ENCODE results near the gene AGMO. TPM values are rescaled to one million over a fixed set of nuclear protein-coding genes. Genes with fewer than 3 reads are reported as not detected.

The AGMO gene
- polyA plus RNA-seq, 3 donors: not detected

- H3K36me3 ChIP-seq (replicated peaks in 1 of 2; ENCODE audit: control insufficient read depth in 1 of 2, insufficient read depth in 2 of 2, low read length in 2 of 2): no peaks in the 10 kb centered on the region
- H3K9me3 Mint-ChIP-seq: peaks cover 0 to 10% (median 3%) of the 10 kb centered on the region in 7 donors
- H3K9me3 ChIP-seq (replicated peaks in 1 of 2; ENCODE audit: control insufficient read depth in 1 of 2, insufficient read depth in 1 of 2, low read length in 2 of 2): no peaks in the 10 kb centered on the region
- no peak overlapping the region for H3K9ac ChIP-seq (ENCODE audit: insufficient read depth, low read length, poor library complexity, severe bottlenecking)
- intact Hi-C loops (cut with micrococcal nuclease): no loop called here
- no peaks in the 10 kb centered on the region for H4K20me1 ChIP-seq (ENCODE audit: insufficient read depth, low read length)
- H3K27me3 Mint-ChIP-seq (ENCODE audit: low read depth in 3 of 3): no peaks in the 10 kb centered on the region
- no peak overlapping the region for H3K27ac Mint-ChIP-seq
- DNase-seq: no peak
- H3K4me1 ChIP-seq (ENCODE audit: control insufficient read depth in 1 of 2, insufficient read depth in 2 of 2, low read length in 2 of 2): no peaks in the 10 kb centered on the region
- H2AFZ ChIP-seq (ENCODE audit: insufficient read depth, low read depth, low read length, poor library complexity, severe bottlenecking): no peak overlapping the region
- H3K27me3 ChIP-seq (ENCODE audit: control insufficient read depth in 2 of 2, insufficient read depth in 2 of 2, low read length in 2 of 2): no peaks in the 10 kb centered on the region
- H3K27ac ChIP-seq (ENCODE audit: low read depth in 1 of 2, low read length in 2 of 2): no peak overlapping the region
- no CpG with 5 or more reads among the region's 2 CpGs for WGBS (ENCODE audit: insufficient coverage)
- no peak overlapping the region for H3K4me2 ChIP-seq (replicated peaks; ENCODE audit: extremely low read depth, low read length, poor library complexity, severe bottlenecking)
- H3K4me1 Mint-ChIP-seq: no peaks in the 10 kb centered on the region
- TF ChIP-seq, protein P1, sequence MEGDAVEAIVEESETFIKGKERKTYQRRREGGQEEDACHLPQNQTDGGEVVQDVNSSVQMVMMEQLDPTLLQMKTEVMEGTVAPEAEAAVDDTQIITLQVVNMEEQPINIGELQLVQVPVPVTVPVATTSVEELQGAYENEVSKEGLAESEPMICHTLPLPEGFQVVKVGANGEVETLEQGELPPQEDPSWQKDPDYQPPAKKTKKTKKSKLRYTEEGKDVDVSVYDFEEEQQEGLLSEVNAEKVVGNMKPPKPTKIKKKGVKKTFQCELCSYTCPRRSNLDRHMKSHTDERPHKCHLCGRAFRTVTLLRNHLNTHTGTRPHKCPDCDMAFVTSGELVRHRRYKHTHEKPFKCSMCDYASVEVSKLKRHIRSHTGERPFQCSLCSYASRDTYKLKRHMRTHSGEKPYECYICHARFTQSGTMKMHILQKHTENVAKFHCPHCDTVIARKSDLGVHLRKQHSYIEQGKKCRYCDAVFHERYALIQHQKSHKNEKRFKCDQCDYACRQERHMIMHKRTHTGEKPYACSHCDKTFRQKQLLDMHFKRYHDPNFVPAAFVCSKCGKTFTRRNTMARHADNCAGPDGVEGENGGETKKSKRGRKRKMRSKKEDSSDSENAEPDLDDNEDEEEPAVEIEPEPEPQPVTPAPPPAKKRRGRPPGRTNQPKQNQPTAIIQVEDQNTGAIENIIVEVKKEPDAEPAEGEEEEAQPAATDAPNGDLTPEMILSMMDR (IDR thresholded peaks at IDR 0.05): no peak
- no peak overlapping the region for H3K4me3 ChIP-seq (replicated peaks in 1 of 3; ENCODE audit: low read depth in 2 of 3, low read length in 3 of 3)
- H3K36me3 Mint-ChIP-seq: no peaks in the 10 kb centered on the region
- H3K4me3 Mint-ChIP-seq: no peak overlapping the region
- H3K79me2 ChIP-seq (ENCODE audit: insufficient read depth, low read length): no peaks in the 10 kb centered on the region
These were observed 313.3 kb downstream of the AGMO start for GRCh38 chr7:15248514-15248913.

GRCh38 chr7:15245831-15246230, 316.0 kb downstream of the AGMO start:
- H3K4me3 Mint-ChIP-seq: no peak overlapping the region
- TF ChIP-seq, protein P1 (IDR thresholded peaks at IDR 0.05): no peak
- H3K27me3 Mint-ChIP-seq (ENCODE audit: low read depth in 3 of 3): no peaks in the 10 kb centered on the region
- Histone ChIP-seq H3K27ac (ENCODE audit: low read depth in 1 of 2, low read length in 2 of 2) (no peak overlapping the region), H2AFZ (ENCODE audit: insufficient read depth, low read depth, low read length, poor library complexity, severe bottlenecking) (no peak overlapping the region), H3K4me3 (replicated peaks in 1 of 3; ENCODE audit: low read depth in 2 of 3, low read length in 3 of 3) (no peak overlapping the region), H3K9ac (ENCODE audit: insufficient read depth, low read length, poor library complexity, severe bottlenecking) (no peak overlapping the region), H3K36me3 (replicated peaks in 1 of 2; ENCODE audit: control insufficient read depth in 1 of 2, insufficient read depth in 2 of 2, low read length in 2 of 2) (no peaks in the 10 kb centered on the region), H3K27me3 (ENCODE audit: control insufficient read depth in 2 of 2, insufficient read depth in 2 of 2, low read length in 2 of 2) (no peaks in the 10 kb centered on the region), H3K79me2 (ENCODE audit: insufficient read depth, low read length) (no peaks in the 10 kb centered on the region), H3K4me2 (replicated peaks; ENCODE audit: extremely low read depth, low read length, poor library complexity, severe bottlenecking) (no peak overlapping the region), H3K4me1 (ENCODE audit: control insufficient read depth in 1 of 2, insufficient read depth in 2 of 2, low read length in 2 of 2) (no peaks in the 10 kb centered on the region), H4K20me1 (ENCODE audit: insufficient read depth, low read length) (no peaks in the 10 kb centered on the region), H3K9me3 (replicated peaks in 1 of 2; ENCODE audit: control insufficient read depth in 1 of 2, insufficient read depth in 1 of 2, low read length in 2 of 2) (no peaks in the 10 kb centered on the region)
- WGBS (ENCODE audit: insufficient coverage): no CpG with 5 or more reads among the region's 2 CpGs
- DNase-seq: no peak
- no peaks in the 10 kb centered on the region for H3K4me1 Mint-ChIP-seq
- H3K9me3 Mint-ChIP-seq: peaks cover 0 to 10% (median 3%) of the 10 kb centered on the region in 7 donors
- no peaks in the 10 kb centered on the region for H3K36me3 Mint-ChIP-seq
- H3K27ac Mint-ChIP-seq: no peak overlapping the region
- intact Hi-C loops (cut with micrococcal nuclease): no loop called here
